Neural crest cell (in vitro differentiated cells): ENCODE data around the gene GADD45A. TPM values are rescaled to one million over a fixed set of nuclear protein-coding genes. Genes with fewer than 3 reads are reported as not detected.

ENCODE experiments used
- DNase-seq: peaks from one replicate; pipeline ENCODE4 v3.0.0; 2021; ENCODE audit warnings: low read depth, mixed read lengths, low spot score
- H3K27ac Mint-ChIP-seq: one replicate; pipeline ENCODE4 v1.8.0; 2021; ENCODE audit warnings: mild to moderate bottlenecking, mixed read lengths; ENCODE audit not compliant: unreplicated experiment
- H3K27me3 Mint-ChIP-seq: 2 replicates; pipeline ENCODE4 v1.8.0; 2021; ENCODE audit warnings: low read depth, mild to moderate bottlenecking, mixed read lengths
- H3K36me3 Mint-ChIP-seq: 2 replicates; pipeline ENCODE4 v1.8.0; 2021; ENCODE audit warnings: low read depth, mild to moderate bottlenecking, mixed read lengths
- H3K4me1 Mint-ChIP-seq: 2 replicates; pipeline ENCODE4 v1.8.0; 2021; ENCODE audit warnings: mixed read lengths
- H3K4me3 Mint-ChIP-seq: one replicate; pipeline ENCODE4 v1.8.0; 2021; ENCODE audit warnings: mild to moderate bottlenecking, mixed read lengths
- H3K9me3 Mint-ChIP-seq: 2 replicates; pipeline ENCODE4 v1.8.0; 2021; ENCODE audit warnings: mixed read lengths
- total RNA-seq: library from RNA; stranded (reverse); gene quantifications from 2 replicates; pipeline ENCODE4 v1.2.1, GENCODE V29; 2021
- TF ChIP-seq, protein P1 (sequence below): fragments of 200-600 bp; sonication (generic); conservative IDR thresholded peaks from 2 replicates; pipeline ENCODE4 v1.5.0; 2021; ENCODE audit warnings: antibody characterized with exemption, mild to moderate bottlenecking

Gene GADD45A
- total RNA-seq, 1 donor from 2014 or later, result 17.8 TPM

DNA sequence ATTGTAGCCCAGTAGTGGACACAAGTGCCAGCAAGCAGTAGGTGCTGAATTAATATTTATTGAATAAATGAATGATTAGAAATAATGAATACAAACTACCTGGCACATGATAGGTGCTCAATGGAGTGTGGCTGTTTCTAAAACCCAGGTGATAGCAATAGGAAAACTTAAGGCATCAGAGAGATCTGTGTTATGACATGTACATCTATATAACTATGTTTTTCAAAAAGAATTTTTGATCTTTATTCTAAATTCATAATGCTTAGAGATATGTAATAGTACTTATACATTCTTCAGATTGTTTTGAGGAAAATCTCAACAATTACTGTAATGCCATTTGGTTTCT, 5.0 kb downstream of the GADD45A start:
- TF ChIP-seq, protein P1, sequence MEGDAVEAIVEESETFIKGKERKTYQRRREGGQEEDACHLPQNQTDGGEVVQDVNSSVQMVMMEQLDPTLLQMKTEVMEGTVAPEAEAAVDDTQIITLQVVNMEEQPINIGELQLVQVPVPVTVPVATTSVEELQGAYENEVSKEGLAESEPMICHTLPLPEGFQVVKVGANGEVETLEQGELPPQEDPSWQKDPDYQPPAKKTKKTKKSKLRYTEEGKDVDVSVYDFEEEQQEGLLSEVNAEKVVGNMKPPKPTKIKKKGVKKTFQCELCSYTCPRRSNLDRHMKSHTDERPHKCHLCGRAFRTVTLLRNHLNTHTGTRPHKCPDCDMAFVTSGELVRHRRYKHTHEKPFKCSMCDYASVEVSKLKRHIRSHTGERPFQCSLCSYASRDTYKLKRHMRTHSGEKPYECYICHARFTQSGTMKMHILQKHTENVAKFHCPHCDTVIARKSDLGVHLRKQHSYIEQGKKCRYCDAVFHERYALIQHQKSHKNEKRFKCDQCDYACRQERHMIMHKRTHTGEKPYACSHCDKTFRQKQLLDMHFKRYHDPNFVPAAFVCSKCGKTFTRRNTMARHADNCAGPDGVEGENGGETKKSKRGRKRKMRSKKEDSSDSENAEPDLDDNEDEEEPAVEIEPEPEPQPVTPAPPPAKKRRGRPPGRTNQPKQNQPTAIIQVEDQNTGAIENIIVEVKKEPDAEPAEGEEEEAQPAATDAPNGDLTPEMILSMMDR, result no peak
- DNase-seq, result no peak
- no peak overlapping the region for H3K4me3 Mint-ChIP-seq
- H3K27me3 Mint-ChIP-seq, result no peaks in the 10 kb centered on the region
- H3K9me3 Mint-ChIP-seq, result no peaks in the 10 kb centered on the region
- H3K27ac Mint-ChIP-seq, result no peak overlapping the region
- peaks cover 10% of the 10 kb centered on the region for H3K36me3 Mint-ChIP-seq
- peaks cover 16% of the 10 kb centered on the region for H3K4me1 Mint-ChIP-seq

DNA sequence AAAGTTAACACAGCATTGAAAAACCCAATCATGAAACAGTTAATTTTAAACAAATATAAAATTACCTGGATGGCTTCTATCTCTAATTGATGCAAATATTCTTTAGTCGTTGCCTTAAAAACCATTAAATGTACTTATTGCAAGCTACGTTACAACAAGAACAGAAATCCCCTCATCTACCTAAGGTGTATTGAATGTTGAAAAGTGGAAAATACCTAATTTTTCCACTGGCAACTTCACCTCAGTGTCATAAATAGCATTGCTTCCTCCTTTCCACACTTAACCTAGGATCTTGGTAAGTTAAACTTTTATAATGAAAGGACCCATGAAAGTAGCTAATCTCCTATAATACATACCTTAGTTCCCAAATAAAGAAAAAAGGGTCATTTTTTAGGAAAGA, 5.4 kb downstream of the GADD45A start:
- TF ChIP-seq, protein P1, result no peak
- DNase-seq, result no peak
- Mint-ChIP-seq H3K9me3 (no peaks in the 10 kb centered on the region), H3K4me3 (no peak overlapping the region), H3K27me3 (no peaks in the 10 kb centered on the region), H3K36me3 (peaks cover 10% of the 10 kb centered on the region), H3K4me1 (peaks cover 14% of the 10 kb centered on the region), H3K27ac (no peak overlapping the region)

DNA sequence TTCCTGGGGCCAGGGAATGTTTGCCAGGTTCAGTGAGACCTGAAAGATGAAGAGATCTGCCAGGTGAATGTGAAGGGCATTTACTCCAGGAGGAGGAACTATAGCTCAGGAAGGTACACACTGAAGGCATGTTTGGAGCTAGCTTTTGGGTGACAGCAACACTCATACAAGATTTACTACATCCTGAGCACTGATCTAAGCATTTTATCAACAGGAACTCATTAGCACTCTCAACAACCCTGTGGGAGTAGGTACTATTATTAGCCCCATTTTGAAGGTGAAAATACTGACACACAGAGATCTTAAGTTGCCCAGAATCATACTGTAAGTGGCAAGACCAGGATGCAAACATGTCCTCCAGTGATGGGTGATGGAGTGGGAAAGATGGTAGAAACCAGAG, 6.7 kb downstream of the GADD45A start:
- TF ChIP-seq, protein P1, result no peak
- DNase-seq, result no peak
- H3K4me3 Mint-ChIP-seq, result no peak overlapping the region
- H3K4me1 Mint-ChIP-seq, result peaks cover 10% of the 10 kb centered on the region
- H3K27me3 Mint-ChIP-seq, result no peaks in the 10 kb centered on the region
- H3K27ac Mint-ChIP-seq, result no peak overlapping the region
- H3K9me3 Mint-ChIP-seq, result no peaks in the 10 kb centered on the region
- peaks cover 10% of the 10 kb centered on the region for H3K36me3 Mint-ChIP-seq

DNA sequence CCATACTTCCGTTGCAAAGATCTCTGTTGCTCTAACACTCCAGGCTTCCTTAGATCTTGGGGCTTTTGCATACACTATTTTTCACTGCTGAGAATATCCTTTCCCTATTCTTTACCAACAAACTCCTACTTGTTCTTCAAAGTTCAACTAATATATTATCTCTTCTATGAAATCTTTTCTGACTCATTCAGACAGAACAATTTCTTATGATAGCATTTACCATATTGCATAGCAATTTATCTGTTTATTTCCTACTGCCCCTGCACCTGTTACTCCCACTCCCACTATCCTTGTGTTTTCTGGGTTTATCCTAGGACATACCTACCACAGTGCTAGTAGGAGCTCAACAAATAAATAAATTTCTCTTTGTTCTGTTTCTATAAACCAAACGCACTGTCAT, 11.0 kb downstream of the GADD45A start:
- no peaks in the 10 kb centered on the region for H3K27me3 Mint-ChIP-seq
- H3K9me3 Mint-ChIP-seq, result no peaks in the 10 kb centered on the region
- peaks cover 12% of the 10 kb centered on the region for H3K4me1 Mint-ChIP-seq
- H3K4me3 Mint-ChIP-seq, result no peak overlapping the region
- no peak overlapping the region for H3K27ac Mint-ChIP-seq
- DNase-seq, result no peak
- H3K36me3 Mint-ChIP-seq, result no peaks in the 10 kb centered on the region
- TF ChIP-seq, protein P1, result no peak

DNA sequence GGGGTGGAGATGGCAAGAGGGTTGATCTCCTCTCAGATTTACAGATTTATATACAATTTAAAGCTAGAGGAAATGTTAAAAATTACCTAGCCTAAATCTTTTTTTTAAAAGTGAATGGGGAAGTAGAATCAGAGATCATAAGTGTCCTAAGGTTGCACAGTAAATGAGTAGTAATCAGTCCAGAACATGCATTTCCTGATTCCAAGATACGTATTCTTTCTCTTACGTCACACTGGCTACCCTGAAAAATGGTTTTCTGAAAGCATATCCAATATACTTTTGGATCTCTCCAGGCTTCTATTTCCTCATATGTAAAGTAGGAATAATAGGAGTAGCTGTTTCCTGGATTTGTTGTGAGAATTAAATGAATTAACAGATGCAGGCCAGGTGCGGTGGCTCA, 11.7 kb downstream of the GADD45A start:
- no peaks in the 10 kb centered on the region for H3K9me3 Mint-ChIP-seq
- H3K27me3 Mint-ChIP-seq, result no peaks in the 10 kb centered on the region
- DNase-seq, result no peak
- H3K36me3 Mint-ChIP-seq, result no peaks in the 10 kb centered on the region
- H3K4me1 Mint-ChIP-seq, result peaks cover 16% of the 10 kb centered on the region
- no peak overlapping the region for H3K27ac Mint-ChIP-seq
- TF ChIP-seq, protein P1, result no peak
- no peak overlapping the region for H3K4me3 Mint-ChIP-seq

DNA sequence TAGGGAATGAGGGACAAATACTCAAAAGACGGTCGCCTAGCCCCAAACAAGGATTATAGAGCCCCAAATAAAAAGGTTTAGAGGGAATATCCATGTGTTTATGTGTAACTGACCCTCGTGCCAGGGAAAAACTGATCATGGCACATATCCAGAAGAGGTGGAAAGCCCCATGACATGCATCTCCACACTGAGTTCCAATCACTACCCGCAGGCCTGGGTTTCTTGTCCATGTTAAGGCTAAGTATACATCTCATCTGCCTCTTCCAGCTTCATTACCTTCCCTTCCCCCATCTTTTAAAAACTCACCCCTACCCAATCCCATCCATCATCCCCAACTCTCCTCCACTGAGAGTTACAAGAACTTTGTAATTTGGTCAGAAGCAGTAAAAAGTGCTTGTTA, 15.2 kb downstream of the GADD45A start:
- Mint-ChIP-seq H3K36me3 (no peaks in the 10 kb centered on the region), H3K4me3 (no peak overlapping the region), H3K27ac (peak overlapping the region; percentile 69), H3K4me1 (peaks cover 16% of the 10 kb centered on the region), H3K27me3 (no peaks in the 10 kb centered on the region), H3K9me3 (no peaks in the 10 kb centered on the region)
- TF ChIP-seq, protein P1, result no peak
- no peak for DNase-seq
